A549 (cell line): ENCODE results near the gene ERAP2.
"Not testable (repeated sequence)": the region's sequence is repeated elsewhere in the genome, so short reads cannot be mapped to it uniquely, and the experiment has no call there.

Experiments
- PBX3 ChIP-seq: IDR thresholded peaks from 2 replicates; pipeline ENCODE4 v1.6.1; 2012
- REST ChIP-seq: fragments of 200-600 bp; sonication (generic); IDR thresholded peaks from 2 replicates; pipeline ENCODE4 v1.6.1; 2016; ENCODE audit warnings: antibody characterized with exemption, mild to moderate bottlenecking, moderate library complexity

GRCh38 chr5:96931037-96931436 lies 54.7 kb downstream of the ERAP2 start:
- not testable (repeated sequence) for TF ChIP-seq PBX3, REST
